Stimulated activated CD4-positive, alpha-beta T cell treated with anti-CD3 and anti-CD28 coated beads, Interleukin-12 subunit alpha, Interleukin-12 subunit beta, amount 100 ng/mL, for 4 hours (primary cell): ENCODE results near the gene TMEM51.

ENCODE experiments used
- DNase-seq: peaks from one replicate; pipeline ENCODE4 v3.0.0-alpha.2; 2020

Gene TMEM51

GRCh38 chr1:15219280-15220023, 65.9 kb downstream of the TMEM51 start:
- no peak for DNase-seq

- no peak for DNase-seq
Measured at GRCh38 chr1:15220024-15220392, 66.5 kb downstream of the TMEM51 start.

DNA sequence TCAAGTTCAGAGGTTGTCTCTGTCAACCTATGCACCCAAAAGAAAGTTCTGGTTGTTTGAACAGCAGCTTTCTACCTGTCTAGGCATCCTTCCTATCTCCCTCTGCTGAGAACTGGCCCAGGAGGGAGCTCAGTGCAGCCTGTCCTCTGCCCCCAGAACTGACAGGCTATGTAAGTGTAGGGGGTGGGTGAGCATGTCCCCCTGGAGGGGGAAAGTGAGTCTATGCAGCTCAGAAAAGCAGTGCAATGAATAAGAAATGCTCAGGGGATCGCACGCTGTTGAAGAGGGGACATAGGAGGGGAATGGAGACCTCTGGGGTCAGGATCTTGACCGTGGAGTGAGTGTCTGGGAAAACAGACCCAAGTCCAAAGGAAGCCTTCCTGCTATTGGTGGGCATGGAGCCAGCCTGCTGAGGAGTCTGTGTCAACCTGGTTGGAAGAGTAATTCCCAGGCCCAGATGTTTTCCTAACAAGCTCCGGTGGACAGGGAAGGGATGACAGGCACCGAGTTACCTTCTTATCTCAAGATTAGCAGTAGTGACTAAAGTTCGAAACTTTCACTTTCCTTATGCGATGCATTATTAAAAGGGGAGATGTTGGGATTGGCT, 67.4 kb downstream of the TMEM51 start:
- no peak for DNase-seq

DNA sequence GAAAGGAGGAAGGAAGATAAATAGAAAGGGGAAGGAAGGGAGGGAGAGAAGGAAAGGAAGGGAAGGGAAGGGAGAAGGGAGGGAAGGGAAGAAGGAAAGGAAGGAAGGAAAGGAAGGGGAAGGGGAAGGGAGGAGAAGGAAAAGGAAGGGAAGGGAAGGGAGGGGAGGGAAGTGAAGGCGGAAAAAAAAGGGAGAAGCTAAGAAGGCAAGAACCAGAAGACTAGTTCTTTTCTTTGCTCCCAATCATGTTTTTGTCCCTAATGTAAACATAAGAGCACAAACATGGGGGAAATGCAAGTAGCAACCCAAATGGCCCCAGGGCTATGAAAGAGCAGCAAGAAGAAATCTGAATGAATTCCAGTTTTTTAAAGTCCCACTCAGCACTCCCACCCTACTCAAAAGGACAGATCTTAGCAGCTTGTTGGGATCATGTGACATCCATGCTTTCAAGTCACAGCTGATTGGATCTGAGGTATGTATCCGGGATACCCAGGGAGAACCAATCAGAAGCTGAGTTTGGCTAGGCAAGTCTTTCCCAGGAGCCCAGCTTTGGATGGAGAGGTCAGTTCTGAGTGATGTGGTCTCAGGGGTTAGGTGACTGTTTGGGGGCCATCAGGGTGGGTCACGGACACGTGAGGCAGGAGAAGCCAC, 69.2 kb downstream of the TMEM51 start:
- DNase-seq: no peak

DNA sequence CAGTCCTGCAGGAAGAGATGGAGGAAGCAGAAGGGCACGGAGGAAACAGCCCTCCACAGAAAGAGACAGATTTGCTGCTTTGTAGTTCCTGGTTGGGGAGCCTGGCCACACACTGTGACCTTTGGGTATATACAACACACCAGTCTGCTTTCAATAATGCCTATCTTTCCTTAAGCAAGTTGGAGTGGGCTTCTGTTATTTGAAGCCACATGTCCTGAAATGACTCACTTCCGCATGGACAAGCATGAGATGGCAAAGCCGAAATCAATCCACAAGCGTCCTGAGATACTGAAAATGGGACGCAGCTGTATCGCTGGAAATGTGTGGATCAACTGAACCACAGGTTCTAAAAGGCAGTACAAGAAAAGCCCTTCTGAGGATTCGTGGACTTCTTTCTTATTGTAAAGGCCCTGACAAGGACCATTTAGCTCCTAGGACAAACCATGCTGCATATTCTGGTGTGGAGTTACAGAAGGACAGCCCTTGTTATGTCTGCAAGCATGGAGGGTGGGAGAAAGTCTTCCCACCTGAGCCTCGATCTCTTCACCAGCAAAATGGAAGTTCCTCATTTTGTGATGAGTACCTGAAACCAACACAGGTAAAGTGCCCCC, 70.8 kb downstream of the TMEM51 start:
- DNase-seq: no peak

DNA sequence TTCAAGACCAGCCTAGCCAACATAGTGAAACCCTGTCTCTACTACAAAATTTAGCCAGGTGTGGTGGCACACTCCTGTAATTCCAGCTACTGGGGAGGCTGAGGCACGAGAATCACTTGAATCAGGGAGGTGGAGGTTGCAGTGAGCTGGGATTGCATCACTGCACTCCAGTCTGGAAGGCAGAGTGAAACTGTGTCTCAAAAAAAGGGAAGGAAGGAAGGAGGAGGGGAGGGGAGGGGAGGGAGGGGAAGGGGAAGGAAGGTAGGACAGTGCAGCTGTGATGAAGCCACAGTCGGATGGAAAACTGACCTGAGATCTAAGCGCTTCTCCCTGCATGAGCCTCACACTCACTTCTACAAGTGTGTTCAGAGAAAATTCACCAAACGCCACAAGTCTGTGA, 71.4 kb downstream of the TMEM51 start:
- no peak for DNase-seq

GRCh38 chr1:15225461-15225860, 71.9 kb downstream of the TMEM51 start:
- DNase-seq: no peak

- DNase-seq: no peak
Measured at GRCh38 chr1:15226388-15227255, 73.1 kb downstream of the TMEM51 start.

DNA sequence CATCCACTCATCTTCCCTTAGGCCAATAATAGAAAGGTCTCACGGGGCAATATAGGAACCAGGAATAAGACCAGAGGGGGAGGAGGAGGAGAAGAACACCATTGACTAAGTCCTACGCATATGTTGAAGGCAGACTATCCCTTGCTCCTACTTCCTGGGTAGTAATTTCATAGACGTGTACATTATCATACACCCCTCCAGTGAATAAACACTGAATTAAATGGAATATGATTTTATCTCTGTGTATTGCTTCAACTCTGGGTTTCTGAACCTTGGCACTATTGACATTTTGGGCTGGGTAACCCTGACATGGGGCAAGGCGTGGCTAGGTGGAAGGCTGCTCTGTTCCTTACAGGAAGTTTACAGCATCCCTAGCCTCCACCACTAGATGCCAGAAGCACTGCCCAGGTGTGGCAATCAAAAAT, 76.2 kb downstream of the TMEM51 start:
- no peak for DNase-seq

DNA sequence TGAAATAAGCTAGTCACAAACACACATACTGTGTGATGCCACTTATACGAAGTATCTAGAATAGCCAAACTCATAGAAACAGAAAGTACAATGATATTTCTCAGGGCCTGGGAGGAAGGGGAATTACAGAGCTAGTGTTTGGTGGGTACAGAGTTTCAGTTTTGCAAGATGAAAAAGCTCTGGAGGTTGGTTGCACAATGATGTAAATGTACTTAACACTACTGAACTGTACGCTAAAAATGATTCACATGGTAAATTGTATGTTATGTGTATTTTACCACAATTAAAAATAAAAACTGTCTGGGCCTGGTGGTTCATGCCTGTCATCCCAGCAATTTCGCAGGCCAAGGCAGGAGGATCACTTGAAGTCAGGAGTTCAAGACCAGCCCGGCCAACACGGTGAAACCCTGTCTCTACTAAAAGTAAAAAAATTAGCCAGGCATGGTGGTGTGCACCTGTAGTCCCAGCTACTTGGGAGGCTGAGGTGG, 78.2 kb downstream of the TMEM51 start:
- DNase-seq: no peak

DNA sequence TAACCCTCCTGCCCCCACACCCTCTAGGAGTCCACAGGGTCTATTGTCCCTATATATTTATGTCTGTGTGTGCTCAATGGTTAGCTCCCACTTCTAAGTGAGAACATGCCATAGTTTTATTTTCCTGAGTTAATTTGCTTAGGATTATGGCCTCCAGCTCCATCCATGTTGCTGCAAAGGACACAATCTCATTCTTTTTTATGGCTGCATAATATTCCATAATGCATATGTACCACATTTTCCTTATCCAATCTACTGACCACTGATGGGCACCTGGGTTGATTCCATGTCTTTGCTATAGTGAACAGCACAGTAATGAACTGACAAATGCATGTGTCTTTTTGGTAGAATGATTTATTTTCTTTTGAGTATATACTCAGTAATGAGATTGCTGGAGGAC, 80.1 kb downstream of the TMEM51 start:
- DNase-seq: no peak

GRCh38 chr1:15236321-15236721, 82.8 kb downstream of the TMEM51 start:
- no peak for DNase-seq

- DNase-seq: no peak
Measured at GRCh38 chr1:15236746-15237145, 83.2 kb downstream of the TMEM51 start.

DNA sequence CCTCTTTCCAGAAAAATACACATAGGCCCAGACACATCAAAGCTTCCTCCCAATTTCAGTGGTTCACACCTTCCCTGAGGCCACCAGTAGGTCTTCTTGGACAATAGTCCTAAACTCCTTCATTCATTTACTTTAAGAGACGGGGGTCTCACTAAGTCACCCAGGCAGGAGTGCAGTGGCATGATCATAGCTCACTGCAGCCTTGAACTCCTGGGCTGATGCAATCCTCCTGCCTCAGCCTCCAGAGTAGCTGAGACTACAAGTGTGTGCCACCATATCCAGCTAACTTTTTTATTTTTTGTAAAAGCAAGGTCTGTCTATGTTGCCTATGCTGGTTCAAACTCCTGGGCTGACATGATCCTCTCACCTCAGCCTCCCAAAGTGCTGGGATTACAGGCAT, 85.2 kb downstream of the TMEM51 start:
- no peak for DNase-seq

DNA sequence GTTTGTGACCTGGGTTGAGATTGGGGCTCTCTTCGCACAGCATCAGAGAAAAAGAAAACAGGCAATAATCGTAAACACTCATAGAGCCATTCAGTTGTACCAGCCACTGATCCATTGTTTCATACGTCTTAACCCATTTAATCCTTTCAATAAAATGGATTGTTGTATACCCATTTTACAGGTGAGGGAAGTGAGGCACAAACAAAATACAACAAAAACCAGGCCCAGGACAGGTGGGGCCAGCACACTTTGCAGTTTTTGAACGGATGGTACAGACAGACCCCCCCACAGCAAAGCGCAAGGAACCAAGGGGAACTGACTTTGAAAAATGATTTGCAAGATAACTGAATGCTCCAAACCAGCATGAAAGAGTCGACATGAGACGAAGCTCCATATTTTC, 89.2 kb downstream of the TMEM51 start:
- DNase-seq: no peak

- no peak for DNase-seq
Measured at GRCh38 chr1:15243275-15244043, 89.9 kb downstream of the TMEM51 start.

DNA sequence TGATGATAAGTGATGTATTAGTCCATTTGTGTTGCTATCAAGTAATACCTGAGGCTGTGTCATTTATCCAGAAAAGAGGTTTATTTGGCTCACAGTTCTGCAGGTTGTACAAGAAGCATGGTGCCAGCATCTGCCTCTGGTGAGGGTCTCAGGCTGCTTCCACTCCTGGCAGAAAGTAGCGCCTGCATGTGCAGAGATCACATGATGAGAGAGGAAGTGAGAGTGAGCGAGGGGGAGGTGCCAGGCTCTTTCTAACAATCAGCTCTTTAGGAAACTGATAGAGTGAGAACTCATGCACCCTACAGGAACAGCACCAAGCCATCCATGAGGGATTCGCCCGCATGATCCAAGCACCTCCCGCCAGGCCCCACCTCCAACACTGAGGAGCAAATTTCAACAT, 91.3 kb downstream of the TMEM51 start:
- no peak for DNase-seq

DNA sequence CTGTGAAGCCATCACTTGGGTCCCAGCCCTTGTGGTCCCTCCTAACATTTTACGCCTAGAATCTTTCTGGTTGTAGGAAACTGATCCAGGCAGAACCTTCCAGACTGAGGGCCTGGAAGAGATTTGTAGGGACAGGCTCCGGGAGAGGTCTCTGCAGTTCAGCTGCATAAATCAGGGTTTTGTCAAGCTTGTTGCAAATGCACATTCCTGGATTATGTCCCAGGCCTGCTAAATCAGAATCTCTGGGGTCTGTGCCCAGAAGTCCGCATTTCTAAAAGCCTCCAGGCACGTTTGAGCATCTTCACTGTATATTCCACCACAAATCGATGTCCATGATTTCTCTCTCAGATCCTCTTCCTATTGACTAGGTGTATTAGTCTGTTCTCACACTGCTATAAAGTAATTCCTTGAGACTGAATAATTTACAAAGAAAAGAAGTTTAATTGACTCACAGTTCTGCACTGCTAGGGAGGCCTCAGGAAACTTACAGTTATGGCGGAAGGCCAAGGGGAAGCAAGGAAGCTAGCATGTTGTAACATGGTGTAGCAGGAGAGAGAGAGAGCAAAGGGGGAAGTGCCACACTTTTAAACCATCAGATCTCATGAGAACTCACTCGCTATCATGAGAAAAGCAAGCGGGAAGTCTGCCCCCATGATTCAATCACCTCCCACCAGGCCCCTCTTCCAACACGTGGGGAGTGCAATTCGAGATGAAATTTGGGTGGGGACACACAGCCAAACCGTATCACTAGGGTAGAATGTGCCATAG, 92.2 kb downstream of the TMEM51 start:
- no peak for DNase-seq

DNA sequence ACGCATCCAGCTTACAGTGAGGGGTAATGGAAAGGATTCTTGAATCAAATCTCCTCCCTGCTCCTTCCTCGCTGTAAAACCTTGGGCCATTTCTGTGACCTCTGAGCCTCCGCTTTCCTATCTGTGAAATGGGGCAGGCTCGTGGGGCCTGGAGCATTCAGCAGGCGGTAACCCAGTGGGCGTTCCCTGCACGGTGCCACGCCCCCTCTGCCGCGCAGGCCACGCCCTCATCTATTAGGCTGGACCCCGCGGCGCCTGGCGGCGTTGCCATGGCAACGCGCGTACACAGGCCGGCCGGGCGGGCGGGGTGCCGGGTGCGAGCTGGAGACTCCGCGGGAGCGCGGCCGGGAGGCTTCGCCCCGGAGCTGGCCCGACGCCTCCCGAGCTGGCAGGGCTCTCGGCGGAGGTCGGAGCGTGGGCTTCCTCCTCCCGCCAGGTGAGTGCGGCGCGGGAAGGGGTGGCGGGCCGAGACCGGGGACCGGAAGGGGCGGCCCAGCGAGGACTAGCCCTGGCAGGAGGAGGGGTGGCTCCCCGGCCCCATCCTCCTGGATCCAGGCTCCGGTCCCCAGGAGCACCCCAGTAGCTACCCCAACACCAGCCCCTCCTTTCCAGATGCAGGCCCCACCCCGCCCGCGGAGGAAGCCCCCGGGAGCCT, 93.5 kb downstream of the TMEM51 start, which contains the start of gene FHAD1:
TSS of gene FHAD1 (plus strand) at position 264 of the 655 bp plus-strand sequence. CDS start 4,562 bp downstream, outside the sequence.
- DNase-seq: peak; percentile 47

- no peak for DNase-seq
Measured at GRCh38 chr1:15248216-15248615, 94.7 kb downstream of the TMEM51 start.
